8988T (cell line): Measurements from ENCODE around the gene UBE2E2.

Experiments used
- DNase-seq: peaks from one replicate; pipeline ENCODE4 v3.0.0; 2011

The UBE2E2 gene

GRCh38 chr3:23549148-23549910 lies 346.2 kb downstream of the UBE2E2 start:
- DNase-seq = no peak

GRCh38 chr3:23550402-23550801 lies 347.3 kb downstream of the UBE2E2 start:
- DNase-seq = no peak

- no peak for DNase-seq
Measured at GRCh38 chr3:23552506-23552905, 349.4 kb downstream of the UBE2E2 start.

- DNase-seq = no peak
Measured at GRCh38 chr3:23553353-23553752, 350.2 kb downstream of the UBE2E2 start.

- no peak for DNase-seq
Measured at GRCh38 chr3:23565041-23565775, 362.1 kb downstream of the UBE2E2 start.

DNA sequence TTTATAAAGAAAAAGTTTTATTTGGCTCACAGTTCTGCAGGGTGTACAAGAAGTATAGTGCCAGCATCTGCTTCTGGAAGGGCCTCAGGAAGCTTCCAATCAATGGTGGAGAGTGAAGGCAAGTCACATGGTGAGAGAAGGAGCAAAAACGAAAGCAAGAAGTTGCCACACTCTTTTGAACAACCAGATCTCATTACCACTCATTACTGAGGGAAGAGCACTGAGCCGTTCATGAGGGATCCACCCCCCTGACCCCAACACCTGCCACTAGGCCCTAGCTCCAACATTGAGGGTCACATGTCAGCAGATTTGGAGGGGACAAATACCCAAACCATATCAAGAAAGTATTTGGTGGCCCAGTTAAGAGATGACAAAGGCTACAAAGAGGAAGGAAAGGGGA lies 363.4 kb downstream of the UBE2E2 start:
- no peak for DNase-seq

- no peak for DNase-seq
Measured at GRCh38 chr3:23567917-23568316, 364.8 kb downstream of the UBE2E2 start.

GRCh38 chr3:23573827-23574226 lies 370.7 kb downstream of the UBE2E2 start:
- DNase-seq = no peak

- no peak for DNase-seq
Measured at GRCh38 chr3:23574822-23575315, 371.7 kb downstream of the UBE2E2 start.

GRCh38 chr3:23575697-23576096 lies 372.6 kb downstream of the UBE2E2 start:
- no peak for DNase-seq

- DNase-seq = no peak
Measured at GRCh38 chr3:23576379-23576959, 373.3 kb downstream of the UBE2E2 start.

GRCh38 chr3:23580096-23580713 lies 377.1 kb downstream of the UBE2E2 start:
- DNase-seq = no peak

GRCh38 chr3:23583980-23584740 lies 381.0 kb downstream of the UBE2E2 start:
- DNase-seq = no peak

- DNase-seq = no peak
Measured at GRCh38 chr3:23587513-23587912, 384.4 kb downstream of the UBE2E2 start.

DNA sequence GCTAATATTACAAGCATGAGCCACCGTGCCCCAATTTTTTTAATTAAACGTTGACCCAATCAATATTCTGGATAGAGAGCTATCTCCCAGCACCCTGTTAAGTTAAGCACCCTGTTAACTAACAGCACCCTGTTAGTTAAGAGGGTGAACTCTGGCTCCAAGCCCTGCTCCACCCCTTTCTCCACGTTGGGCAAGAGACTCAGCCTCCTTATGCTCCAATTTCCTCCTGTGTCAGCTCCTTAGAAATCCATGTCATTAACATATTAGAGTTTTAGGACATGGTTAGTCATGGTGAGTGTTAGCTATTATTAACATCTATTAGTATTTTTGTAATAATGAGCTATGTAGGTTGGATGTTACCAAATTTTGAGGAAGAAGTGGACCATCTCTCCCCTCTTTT lies 385.4 kb downstream of the UBE2E2 start:
- DNase-seq = no peak

DNA sequence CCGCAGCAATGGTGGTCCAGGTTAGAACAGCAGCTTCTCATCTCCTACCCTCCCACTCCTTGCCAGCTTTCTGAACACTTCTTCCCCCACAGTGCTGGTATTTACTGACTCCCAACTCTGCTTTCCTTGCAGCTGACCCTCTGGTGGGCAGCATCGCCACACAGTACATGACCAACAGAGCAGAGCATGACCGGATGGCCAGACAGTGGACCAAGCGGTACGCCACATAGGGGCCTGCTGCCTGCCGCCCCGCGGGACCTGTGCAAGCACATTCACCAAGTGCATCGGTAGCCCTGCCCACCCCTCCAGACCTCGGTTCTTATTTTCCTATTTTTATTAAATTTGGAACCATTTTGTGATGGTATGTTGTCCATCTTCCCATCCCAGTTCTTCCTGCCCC lies 386.5 kb downstream of the UBE2E2 start:
- DNase-seq = no peak

DNA sequence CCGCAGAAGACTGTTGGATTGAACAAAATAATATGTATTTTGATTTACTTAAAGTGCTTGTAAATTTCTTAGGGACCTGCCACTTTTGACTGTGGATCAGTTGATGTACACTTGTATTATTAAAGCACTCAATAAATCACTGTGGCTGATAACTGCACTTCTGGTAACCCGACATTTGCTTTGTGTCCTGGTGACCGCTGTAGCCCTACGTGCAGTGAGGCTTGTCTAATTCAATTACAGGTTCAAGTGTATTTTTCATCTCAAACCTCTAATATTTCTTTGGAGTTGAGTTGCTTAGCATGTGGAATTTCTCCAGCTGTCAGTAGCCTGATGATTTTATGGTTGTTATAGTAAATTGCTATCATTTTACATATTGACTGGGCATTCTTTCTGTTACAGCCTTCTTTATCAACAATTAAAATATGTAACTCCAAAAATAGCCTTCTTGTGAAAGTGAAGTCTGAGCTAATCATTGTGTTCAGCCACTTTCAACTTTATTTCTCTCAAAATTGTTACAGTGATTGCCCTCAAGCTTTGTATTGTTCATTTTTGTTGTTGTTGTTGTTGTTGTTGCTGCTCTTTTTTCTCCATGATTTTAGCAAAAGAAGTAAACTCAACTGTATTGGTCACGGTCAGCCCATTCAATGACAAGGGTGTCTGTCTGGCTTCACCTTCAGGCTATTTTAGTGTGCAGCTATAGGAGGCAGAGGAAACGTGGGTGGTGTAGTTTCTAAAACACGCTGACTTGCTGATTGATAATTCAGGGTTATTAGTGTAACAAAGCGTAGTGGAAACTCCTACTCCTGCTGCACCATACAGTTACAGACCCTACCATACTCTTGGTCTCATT lies 387.5 kb downstream of the UBE2E2 start:
- no peak for DNase-seq

DNA sequence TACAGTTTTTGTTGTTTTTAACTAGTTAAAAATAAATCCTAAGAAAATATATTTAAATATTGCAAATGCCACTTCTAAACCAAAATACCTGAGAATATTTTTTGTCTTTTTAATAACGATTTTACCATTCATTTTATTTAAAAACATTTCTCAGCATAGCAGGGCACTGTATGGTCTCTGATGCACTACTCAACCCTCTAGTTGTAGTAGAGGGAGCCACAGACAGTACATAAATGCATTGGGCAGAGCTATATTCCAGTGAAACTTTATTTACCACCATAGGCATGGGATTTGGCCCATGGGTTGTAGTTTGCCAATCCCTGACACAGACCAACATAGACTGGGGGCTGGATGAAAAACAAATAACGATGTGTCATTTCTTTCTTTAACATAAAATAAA lies 388.2 kb downstream of the UBE2E2 start:
- no peak for DNase-seq

DNA sequence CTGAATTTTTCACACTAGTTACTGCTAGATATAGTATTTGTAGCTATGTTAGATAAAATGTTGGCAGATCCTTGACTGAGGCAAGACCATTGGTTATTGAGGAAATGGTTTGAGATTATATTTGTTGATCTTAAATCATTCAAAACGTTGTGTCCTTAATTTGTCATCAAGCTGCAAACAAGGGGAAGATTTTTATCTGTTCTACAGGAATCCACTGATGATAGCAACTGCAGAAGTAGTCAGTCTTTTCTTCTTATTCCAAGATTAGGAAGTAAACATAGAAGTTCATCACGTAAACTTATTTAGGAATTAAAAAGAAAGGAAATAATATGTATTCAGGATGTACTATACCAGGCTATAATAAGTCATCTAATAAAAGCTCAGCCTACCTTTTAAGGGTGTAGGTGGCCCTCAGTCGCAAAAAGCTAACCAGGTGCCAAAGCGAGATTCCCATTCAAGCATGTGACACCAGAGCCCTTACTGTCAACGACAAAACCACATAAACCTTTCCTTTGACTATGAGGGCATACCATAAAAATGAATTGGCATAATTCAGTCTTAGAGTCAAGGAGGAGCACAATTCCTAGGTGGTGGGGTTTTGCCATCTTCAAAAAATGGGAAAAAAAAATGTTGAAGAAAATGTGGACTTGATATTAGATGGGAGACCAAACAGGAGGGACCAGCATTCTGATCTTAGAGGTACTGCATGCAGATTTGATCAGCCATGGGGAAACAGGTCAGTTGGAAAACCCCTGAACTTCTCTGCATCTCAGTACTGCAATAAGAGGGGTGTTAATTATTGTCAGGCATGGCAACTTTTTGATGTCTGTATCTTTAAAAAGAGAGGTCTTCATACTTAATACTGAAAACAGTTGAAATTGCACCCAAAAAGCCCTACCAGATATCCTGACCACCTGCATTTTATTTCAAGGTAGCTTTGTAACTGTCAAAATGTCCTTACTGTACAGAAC lies 390.1 kb downstream of the UBE2E2 start:
- no peak for DNase-seq

- no peak for DNase-seq
Measured at GRCh38 chr3:23594066-23594465, 390.9 kb downstream of the UBE2E2 start.
